Stimulated activated CD8-positive, alpha-beta memory T cell treated with anti-CD3 and anti-CD28 coated beads, Interleukin-12 subunit alpha, Interleukin-12 subunit beta, amount 100 ng/mL, for 24 hours (primary cell): ENCODE measurements around the gene UBTD2.

ENCODE experiments used
- DNase-seq: peaks from one replicate; pipeline ENCODE4 v3.0.0-alpha.2; 2020; ENCODE audit errors: extremely low read depth

The UBTD2 gene

DNA sequence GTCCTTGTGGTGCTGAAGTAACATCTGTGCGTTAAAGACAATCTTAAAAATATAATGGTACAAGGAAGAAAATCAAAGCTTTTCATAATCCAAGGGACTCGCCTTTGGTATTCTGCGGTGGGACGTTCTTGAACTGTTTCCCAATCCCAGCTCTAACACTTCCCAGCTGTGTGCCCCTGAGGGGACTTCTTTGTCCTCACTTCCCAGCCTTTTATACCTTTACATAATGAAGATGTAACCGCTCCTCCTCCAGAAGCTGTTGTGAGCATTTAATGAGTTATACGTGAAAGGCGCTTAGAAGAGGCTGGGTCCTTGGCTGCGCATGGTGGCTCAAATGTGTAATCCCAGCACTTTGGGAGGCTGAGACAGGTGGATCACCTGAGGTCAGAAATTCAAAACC lies 112.4 kb downstream of the UBTD2 start:
- no peak for DNase-seq

DNA sequence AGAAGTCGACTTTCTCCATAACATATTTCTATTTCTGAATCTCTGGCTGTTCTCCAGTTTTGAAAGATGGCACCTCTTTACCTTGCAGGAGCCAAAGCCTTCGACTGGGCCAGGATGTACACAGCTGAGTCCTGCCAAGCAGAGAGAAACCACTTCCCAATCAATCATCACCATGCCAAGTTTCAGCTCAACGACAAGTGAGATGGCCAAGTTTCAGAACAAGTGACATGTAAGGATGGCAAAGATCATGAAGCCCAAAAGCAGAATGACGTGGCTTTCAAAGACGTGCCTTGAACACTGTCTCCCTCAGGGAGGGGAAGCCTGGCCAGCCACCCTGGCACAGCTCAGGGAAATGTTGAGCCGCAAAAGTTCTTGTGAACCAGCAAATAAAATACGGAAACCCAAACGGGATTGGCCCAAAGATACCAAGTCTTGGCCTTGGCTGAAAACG lies 113.3 kb downstream of the UBTD2 start:
- no peak for DNase-seq

DNA sequence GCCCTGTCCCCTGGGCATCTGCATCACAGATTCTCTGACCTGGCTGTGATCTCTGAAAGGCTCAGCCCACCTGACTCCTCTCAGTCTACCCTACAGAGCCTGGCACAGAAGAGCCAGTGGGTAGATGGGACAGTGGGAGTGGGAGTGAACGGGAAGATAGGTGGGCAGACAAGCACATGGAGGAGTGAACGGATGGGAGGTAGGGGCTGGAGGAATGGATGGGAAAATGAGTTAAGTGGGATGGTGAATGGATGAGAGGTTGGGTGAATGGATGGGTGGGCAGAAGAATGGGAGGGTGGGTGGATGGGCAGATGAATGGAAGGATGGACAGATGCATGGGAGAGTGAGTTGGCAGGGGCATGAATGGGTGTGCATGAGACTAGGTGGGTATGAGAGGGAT lies 114.3 kb downstream of the UBTD2 start:
- DNase-seq = no peak

DNA sequence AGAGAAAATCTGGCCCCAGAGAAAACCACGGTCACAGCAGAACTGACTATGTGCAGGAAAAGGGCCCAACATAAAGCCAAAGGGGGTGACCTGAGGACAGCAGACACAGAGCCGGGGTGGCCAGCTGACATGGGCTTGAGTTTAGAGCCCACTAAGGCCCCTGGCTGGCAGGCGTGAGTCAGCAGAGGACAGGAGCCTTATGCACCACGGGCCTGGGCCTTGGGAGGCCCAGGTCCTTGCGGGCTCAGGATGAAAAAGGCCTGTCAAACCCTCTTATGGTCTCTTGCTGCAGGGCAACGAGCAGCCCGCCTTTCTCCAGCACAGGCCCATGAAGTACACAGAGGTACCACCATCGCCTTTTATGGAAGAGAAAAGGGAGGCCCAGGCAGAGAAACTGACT lies 115.3 kb downstream of the UBTD2 start:
- DNase-seq = no peak

DNA sequence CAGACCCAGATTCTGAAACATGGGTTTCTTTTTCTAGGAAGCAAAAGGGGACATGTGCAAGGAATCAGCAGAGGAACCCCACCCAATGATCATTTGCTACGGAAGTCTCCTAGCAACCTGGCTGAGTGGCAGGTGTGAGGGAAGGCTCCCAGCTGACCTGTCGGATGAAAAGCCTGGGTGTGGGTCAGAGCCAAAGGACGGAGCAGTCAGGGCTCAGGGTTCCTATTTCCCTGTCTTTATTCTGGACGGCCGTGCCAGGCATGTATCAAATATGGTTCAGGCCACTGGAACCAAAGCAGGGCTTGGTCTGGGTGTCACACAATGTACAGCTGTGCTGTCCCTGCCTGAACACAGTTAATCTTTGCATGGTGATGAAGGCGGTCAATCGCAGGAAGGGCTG lies 115.7 kb downstream of the UBTD2 start:
- no peak for DNase-seq

DNA sequence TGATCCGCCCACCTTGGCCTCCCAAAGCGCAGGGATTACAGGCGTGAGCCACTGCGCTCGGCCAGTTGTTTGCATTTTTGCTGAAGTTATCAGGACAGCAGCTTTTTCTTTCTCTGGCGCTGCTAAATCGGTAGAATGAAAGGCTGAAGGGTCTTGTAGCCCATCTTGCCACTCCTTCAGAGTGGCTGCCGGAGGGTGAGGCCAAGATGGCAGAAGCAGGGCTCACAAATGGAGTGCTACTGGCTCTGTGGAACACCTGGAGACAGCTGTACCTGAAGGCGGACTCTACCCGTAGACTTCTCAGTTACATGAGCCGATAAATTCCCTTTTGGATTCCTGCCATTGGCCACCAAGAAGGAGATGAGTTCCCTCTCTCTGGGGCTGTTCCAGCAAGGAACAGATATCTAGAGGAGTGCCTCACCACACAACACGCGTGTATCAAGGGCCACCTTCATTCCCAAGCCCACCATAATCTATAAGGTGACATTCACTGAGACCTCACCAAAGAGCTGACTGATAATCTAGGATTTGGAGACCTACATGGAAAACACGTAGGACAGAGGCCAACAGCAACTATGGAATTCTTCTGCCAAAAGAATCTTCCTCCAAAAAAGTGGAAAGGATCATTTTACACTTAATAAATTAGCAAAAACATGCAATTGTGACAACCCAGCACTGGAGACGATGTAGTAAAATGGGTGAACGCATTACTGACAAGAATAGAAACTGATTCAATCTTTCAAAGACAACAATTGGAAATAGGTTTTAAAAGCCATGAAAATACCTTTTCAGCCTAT lies 117.3 kb downstream of the UBTD2 start:
- DNase-seq = no peak

DNA sequence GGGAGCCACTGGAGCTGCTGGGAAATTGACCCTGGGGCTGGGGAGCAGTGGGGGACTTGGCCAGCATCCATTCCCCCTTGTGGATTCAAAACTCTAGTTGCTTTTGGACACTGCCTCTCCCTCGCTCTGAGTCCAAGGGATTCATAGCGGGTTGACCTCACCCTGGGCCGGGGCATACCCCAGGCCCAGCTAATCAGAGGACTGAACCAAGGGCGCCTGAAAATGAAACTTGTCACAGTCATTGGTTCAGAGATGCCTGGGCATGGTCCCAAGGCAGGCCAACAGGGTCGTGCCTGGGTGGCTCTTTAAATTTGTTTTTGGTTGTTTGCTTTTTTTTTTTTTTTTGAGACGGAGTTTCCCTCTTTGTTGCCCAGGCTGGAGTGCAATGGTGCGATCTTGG lies 118.1 kb downstream of the UBTD2 start:
- DNase-seq = no peak

DNA sequence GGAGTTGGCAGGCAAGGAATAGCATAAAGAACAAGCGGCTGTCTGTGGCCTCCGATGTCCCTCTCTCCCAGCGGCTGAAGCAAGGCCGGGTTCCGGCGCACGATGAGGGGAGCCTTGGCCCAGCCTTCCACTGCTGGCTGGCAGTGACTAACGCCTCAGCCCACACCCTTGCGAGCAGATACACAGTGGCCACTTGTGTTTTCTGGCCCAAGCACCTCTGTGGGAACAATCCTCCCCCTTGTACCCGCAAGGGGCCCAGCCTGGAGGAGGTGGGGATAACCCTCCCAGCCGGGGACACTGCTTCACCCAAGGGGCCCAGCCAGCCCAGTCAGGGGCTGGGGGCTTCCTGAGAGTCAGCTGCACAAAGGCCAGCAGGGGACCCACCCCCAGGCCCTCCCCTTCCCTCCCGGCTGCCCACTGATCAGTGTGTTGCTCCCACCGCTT lies 118.8 kb downstream of the UBTD2 start:
- DNase-seq = no peak

DNA sequence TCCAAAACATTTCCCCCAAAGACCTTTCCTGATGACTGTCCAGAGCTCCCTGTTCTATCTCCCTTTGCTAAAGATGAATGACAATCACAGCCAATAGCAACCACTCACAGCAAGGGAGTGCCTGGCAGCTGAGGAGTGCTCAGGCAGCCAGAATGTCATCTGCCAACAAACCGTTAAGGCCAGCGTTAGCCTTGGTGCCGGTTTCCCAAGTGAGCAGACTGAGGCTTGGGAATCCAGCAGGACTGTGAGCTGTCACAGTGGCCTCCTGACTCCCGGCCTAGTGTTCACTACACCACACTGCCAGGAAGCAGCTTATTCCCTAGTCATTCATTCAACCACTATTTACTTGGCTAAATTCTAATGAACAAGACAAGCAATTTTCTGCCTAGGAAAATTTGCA lies 120.2 kb downstream of the UBTD2 start:
- no peak for DNase-seq

DNA sequence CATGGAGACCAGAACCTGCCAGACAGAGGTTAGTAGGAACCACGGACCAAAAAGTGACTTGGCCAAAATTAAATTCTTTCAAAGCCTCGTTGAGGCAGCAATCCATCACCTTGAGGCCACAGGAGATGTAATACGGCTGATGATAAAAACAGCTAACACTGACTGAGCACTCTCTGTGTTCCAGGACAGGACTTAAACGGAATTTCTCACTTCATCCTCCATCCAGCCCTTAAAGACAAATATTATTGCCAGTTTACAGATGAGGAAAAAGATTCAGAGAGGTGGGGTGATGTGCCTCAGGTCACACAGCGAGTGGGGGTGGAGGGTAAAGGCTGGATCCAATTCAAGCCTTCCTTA lies 120.6 kb downstream of the UBTD2 start:
- DNase-seq = no peak

DNA sequence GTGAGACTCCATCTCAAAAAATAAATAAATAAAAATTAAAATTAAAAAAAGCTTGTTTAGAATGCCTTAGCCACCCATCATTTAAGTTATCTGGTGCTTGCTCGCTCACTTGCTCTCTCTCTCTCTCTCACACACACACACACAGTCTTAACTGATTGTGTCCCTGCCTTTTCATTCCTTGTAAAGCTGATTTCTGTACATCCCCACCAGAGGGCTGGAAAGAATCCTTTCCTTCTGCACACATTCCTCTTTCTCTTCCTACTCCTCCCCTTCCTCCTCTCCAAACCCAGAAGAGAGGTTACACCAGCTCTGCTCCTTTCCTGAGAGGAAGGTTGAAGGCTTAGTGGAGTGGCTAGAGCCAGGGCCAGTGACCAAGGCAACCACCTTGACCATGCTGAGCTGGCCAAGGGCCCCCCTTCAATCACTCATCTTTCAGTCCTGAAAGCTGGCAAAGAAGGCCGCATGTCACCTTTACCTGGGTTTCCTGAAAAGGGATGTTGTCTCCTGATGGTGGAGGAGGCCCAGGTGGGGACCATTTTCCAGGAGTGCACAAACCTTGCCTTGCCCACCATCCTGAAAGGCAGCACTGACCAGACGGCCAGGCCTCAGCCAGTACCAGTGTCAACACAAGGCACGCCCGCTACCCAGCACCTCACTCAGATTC lies 121.1 kb downstream of the UBTD2 start:
- no peak for DNase-seq

DNA sequence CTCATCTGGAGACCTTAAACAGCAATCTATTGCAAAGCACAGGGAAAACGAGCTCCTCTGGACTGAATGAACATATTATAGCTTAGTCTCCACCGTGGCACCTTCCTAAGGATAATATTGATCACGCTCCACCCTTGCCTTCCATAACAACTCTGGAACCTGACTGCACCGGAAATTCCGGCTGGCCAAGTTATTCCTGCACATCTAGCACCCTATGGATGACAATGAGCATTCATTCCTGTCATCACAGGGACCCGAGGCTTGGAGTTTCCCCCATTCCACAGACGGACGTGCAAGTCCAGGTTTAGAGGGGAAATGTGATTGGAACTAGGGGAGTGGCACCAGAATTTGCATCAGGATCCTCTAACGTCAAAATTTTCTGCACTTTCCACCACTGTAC lies 123.1 kb downstream of the UBTD2 start:
- no peak for DNase-seq
